Posterior cingulate gyrus (tissue), 11 donors: ENCODE results near the gene LIG3.
A peak's percentile ranks its signal among the peaks of the same experiment; 100 is the strongest.
"Not testable (repeated sequence)": the region's sequence is repeated elsewhere in the genome, so short reads cannot be mapped to it uniquely, and the experiment has no call there.

Experiments
- DNase-seq, 10 donors: peaks; one replicate each; pipeline versions ENCODE4 v3.0.0 to v3.0.0-alpha.2; 2020 to 2021; ENCODE audit warnings: mixed read lengths in 3 of 10
- intact Hi-C: fragments of 100-400 bp; cut with DNase I; formaldehyde crosslinking; loops from one replicate; pipeline ENCODE4 v1.15.1; 2023

LIG3 gene

DNA sequence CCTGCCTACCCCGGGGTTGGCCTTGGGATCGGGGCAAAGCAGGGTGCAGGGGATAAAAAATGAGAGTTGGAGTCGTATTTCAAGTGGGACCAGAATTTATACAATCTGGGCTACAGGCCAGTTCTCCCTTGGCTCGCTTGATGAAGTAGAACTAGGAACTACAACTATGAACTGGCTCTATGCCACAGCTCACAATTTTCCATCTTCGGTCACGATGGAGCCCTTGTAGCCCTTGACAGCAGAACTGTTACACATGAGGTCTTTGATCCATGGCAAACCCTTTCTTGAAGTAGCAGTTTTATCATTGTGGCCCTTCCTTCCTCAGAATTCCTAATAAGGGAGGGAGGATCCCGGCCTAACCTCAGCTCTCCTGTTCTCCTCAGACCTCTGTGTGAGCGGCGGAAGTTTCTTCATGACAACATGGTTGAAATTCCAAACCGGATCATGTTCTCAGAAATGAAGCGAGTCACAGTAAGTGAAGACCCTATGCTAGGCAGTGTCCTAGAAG is 17.1 kb downstream of the LIG3 start:
- DNase-seq = no peak
- intact Hi-C loops = no loop called here

DNA sequence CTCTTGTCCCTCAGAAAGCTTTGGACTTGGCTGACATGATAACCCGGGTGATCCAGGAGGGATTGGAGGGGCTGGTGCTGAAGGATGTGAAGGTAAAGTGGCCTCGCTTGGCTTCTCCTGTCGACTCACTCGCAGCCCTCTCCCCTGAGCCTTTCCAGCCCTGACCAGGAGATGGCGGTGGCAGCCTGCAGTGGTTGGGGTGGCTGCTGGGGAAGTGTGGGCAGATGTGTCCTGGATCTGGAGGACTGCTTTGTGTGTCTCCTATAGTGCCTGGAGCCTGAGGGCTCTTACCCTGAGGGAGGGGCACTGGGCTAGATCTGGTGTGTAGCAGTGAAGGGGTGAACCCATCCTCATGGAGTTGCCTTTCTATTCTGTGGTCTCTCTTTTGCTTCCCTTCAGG is 17.9 kb downstream of the LIG3 start:
- intact Hi-C loops = loop anchor here (1.0 kb wide), 2 partner anchors 91 to 121 kb away; partner anchors contain the start of gene RAD51D
- DNase-seq = peak; percentile 50 to 97 (median 77)

DNA sequence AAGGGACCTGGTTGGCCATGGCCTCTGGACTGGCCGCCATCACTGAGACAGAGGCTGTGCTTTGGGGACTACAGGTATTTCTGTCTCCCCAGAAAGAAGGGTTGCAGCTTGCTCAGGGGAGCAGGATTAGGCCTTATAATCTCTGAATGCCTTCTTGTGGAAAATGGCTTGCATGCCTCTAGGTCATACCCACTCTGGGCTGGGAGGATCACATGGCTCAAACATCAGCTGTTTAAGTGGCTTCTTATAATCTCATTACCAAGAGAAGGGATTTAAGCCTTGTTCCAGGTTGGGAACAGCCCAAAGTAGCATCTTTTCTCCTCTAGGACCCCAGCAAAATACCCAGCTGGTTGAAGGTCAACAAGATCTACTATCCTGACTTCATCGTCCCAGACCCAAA is 19.1 kb downstream of the LIG3 start:
- no peak for DNase-seq
- intact Hi-C loops = no loop called here

DNA sequence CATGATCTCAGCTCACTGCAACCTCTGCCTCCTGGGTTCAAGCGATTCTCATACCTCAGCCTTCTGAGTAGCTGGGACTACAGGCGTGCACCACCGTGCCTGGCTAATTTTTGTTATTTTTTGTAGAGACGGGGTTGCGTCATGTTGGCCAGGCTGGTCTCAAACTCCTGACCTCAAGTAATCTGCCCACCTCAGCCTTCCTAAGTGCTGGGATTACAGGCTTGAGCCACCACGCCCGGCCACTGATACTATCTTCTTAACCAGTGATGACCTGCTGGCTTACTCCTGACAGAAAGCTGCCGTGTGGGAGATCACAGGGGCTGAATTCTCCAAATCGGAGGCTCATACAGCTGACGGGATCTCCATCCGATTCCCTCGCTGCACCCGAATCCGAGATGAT is 20.7 kb downstream of the LIG3 start:
- intact Hi-C loops, DNase-seq: not testable (repeated sequence)

DNA sequence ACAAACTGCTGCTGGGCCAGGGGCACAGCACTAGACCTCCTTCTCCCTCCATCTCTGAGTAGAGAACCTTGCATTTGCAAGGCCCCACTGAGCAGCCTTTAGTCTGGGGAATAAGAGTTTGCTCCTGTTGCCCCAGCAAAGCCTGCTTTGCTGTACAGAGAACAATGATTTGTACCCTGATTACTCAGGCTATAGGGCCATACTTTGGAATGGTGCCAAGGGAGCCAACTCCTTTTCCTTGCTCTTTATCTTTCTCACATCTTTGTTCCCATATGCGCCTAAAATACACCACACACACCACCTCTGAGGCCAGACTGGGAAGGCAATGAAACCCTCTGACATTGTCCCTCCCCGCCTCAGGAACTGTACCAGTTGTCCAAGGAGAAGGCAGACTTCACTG is 21.2 kb downstream of the LIG3 start:
- intact Hi-C loops = no loop called here
- DNase-seq = no peak

DNA sequence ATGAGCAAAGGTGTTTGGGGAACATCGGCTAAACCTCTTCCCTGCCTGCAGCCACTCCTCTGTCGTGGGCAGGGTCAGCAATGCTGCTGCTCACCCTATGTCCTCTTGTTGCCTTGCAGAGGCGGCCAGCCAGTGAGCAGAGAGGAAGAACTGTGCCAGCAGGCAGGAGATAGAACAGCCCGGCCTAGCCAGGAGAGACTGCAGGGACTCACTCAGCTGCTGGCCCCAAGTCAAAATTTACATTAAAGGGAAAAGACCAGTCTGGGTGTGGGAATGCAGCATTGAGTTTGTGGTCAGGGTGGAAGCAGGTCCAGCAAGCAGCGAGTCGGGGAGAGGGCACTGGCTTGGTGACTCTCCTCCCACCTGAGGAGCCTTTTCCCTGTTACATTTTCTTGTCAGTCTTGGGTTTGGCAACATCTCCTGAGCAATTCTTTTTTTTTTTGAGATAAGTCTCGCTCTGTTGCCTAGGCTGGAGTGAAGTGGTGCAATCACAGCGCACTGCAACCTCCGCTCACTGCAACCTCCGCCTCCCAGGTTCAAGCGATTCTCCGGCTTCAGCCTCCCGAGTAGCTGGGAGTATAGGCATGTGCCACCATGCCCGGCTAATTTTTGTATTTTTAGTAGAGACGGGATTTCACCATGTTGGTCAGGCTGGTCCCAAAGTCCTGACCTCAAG is 22.7 kb downstream of the LIG3 start:
- intact Hi-C loops = no loop called here
- peak in 1 of 10 donors; percentile 29 for DNase-seq

DNA sequence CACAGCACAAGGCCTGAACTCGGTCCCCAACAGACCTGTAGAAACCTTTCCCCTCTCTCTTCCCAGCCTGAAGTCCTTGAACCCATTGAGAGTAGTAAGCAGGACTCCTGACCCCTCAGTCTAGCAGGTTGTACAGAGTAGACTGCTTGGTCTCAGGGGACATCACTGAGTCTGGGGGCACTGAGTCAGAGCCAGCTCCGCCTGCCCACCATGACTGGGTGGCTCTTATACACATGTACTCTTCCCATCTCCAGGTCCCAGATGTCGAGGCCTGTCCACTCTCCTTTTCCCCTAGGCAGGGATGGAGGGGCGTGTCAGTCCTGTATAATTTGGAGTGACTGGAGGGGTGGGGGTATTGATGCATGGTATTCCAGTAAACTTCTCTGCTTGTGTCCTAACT is 23.5 kb downstream of the LIG3 start:
- intact Hi-C loops = no loop called here

DNA sequence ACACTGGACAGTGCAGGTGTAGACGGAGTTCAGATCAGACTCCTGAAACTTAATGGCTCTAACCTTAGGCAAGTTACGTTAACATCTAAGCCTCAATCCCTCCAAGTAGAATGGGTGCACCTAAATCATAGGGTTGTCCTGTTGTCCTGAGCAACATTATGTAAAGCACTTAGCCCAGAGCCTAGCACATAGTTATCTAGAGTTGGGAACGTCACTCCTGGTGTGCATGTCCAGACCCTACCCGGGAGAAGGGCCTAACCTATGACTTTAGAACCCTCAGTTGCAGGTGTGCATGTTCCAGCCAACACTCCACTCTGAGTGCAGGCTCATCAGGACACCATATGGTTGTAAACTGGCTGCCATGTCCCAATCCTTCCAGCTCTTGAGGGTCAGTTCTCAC is 26.0 kb downstream of the LIG3 start:
- intact Hi-C loops = no loop called here
- DNase-seq = no peak

More for the DNA sequence above, 23.5 kb downstream of the LIG3 start:
- no peak for DNase-seq

DNA sequence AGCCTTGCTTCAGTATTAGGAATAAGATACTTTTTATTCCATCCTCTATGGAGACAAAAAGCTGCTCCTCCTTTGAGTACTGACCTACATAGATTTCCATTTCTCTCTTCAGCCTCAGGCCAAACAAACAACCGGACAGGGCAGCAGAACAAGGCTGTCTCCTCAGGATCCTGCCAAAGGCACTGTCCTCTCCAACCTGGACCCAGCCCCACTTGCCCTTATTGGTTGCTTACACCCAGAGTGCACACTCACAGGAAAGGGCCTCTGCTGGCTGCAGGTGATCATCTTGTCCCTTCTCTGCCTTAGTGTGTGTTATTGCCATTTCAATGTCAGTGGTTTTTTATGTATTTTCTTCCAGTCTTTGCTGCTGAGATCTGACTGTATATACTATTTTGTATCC is 26.6 kb downstream of the LIG3 start:
- DNase-seq = no peak

DNA sequence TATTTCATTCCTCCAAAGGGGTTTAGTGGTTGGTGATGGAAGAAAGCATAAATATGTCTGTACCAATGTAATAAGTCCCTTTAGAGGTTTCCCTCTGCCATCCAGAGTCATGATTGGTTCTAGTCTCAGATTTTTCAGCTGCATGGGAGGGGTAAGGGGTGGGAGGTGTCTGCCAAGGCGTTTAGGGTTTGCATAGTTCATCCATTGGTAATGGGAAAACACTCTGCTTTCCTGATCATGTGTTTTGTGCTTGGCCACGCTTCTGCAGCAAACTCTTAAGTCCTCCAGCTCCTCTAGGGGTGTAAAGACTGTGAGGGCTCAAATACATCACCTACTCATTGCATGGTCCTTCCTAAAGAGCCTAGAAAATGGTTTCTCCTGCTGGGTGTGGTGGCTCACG is 29.8 kb downstream of the LIG3 start:
- intact Hi-C loops = no loop called here

More for the DNA sequence above, 26.6 kb downstream of the LIG3 start:
- intact Hi-C loops = no loop called here

DNA sequence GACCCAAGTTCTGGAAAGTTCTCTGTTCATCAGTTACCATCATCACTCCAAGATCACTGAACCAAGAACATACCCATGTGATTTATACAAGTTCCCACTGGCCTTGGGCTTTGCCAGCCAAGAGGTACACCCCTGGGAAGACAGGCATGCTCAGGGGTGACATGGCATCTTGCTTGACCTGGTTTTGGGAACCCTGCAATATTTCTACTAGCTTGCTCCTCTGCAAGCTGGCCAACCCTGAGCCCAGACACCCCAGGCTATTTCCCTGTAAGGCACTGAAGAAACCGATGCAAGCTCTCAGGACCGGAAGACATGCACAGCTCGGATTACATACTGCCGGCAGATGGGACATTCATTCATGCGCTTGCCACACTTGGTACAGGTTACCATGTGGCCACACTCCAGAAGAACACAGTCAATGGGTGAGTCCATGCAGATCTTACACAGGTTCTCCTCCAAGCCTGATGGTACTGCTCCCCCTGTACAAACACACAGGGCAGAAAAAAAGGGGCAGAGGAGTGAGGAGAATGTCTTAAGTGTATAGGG is 31.4 kb downstream of the LIG3 start:
- intact Hi-C loops = loop anchor here (2.0 kb wide), 1 partner anchor 45 kb away; no protein-coding TSS in a partner anchor
- no peak for DNase-seq

More for the DNA sequence above, 29.8 kb downstream of the LIG3 start:
- DNase-seq = no peak

DNA sequence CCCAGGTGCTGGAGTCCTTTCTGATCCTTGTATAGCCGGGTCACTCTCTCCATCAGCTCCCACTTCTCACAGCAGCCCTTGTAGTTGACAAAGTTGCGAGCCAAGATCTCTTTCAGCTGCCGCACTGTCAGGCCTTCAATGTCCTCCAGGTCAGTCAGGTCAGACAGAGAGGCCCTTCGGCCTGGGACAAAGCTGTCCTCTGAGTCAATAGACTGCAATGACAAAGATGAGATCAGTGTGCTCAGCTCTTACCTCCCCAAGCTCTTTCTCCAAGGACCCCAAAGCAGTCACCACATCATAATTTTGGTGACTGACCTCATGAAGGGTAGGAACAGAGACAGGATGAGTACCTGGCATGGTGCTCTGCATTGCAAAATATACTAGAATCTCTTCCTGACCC is 36.1 kb downstream of the LIG3 start:
- no peak for DNase-seq
- intact Hi-C loops = no loop called here

DNA sequence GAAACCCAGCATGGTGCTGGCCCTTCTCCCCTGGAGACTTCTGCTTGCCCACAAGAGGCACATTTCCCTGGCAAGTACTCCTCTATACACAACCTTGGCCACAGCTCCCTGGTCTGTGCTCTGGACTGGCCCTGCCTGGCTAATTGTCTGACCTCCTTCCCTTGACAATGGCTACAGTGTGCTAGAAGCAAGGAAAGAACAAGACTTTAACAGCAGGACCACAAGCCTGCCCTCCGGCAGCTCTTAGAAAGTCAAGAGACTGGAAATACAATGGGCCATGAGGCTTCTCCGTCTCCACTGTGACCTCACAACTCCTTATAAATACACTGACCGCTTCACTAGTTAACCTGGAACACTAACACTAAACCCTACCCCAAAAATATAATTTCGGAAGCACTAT is 36.7 kb downstream of the LIG3 start:
- intact Hi-C loops = no loop called here
- DNase-seq = no peak

DNA sequence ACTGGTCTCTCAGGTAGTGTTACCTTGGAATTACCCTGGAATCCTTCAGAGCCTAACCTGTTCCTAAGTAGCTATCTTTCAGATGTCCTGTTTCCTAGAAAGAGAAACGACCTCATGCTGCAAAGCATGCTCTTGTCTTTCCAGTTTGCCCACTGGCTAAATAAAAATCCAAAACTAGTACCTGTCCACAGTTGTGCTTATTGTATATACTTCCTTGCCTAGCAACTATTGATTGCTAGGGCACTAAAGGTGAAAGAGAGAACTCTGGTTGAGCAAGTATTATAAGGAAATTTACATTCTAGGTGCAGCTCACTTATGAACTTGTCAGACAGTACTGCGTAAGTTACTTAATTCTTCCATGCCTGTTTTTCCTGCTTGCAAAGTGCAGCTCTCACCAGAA is 38.5 kb downstream of the LIG3 start:
- DNase-seq = no peak
- intact Hi-C loops = no loop called here

DNA sequence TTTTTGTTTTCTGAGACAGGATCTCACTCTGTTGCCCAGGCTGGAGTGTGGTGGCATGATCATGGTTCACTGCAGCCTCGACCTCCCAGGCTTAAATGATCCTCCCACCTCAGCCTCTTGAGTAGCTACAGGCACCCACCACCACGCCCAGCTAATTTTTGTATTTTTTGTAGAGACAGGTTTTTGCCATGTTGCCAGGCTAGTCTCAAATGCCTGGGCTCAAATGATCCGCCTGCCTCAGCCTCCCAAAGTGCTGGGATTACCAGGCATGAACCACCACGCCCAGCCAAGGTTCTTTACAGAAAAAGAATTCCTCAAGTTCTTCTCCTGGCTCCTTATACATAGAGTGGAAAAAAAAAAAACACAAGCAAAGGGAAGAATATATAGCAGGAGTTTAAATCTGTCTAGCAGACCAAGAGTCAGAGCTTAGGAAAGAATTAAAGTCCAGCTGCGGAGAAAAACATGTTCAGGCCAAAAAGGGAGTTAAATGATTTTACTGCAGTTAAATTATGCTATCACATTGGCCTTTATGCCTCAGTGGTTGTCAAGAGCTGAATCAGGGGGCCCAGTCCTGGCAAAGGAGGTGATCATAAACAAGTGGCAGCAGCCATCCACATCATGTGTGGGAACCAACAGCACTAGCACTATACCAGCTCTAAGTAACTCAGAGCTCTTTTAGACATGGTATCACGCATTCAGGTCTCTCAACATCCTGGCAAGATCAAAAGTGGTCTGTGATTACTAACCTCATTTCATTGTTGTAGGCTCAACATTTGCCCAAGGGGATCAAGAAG is 39.3 kb downstream of the LIG3 start:
- intact Hi-C loops = no loop called here
- no peak for DNase-seq

DNA sequence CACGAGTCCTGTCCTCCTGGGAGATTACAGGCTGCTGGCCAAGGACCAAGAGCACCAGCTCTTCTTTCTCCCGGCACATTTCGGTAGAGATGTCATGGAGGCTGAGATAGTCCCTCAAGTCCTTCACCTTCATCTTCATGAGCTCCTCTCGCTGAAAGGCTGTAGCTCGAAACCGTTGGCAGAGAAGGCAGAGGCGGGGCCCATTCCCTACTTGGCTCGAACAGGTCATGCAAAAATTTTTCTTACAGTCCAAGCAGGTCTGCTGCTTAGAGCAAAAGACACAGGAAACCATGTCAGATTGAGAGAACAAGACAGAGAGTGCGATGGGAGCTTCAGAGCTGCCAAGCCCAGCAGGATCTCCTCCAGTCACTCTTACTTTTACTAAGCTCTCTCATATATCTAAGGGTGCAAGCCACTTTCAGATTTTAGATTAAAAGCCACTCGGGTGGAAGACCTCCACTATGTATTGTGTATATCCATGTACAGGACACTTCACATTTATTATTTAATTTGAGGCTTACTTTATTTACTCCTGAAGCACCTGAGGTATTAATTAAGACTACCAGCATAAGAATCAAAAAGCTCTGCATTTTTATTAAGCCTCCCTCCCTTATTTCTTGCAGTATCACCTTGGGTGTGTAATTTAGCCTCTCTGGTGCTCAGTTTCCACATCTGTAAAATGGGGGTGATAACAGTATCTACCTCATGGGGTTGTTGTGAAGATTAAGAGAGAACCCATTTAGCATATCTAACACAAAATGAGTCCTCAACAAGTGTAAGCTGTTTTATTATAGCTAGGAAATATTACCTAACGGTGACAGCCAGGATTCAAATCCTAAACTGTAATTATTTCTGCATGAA is 41.4 kb downstream of the LIG3 start:
- intact Hi-C loops = no loop called here

DNA sequence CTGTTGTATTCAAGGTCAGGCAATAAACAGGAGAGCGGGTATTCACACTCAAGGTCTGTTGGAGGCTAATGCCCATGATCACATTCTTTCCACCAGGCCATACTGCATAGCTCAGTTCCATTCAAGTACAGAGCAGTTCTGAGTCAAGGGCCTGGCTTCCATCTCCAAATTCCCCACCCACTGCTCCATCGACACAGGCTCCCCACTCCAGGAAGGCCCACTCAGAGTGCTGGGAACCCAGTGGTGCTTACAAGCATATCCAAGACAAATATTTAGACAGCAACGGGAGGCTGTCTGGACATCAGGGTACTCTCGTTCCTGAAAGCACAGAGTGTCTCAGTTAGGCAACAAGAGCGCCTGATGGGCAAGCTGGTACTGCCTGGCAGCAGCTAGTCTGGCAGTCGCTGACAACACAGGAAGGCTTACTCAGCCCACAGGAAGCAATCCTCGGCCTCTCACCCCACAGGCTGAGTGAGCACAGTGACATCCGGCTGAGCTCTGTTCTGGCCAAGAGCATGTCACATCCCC is 42.3 kb downstream of the LIG3 start:
- intact Hi-C loops = no loop called here

More for the DNA sequence above, 41.4 kb downstream of the LIG3 start:
- DNase-seq = no peak

DNA sequence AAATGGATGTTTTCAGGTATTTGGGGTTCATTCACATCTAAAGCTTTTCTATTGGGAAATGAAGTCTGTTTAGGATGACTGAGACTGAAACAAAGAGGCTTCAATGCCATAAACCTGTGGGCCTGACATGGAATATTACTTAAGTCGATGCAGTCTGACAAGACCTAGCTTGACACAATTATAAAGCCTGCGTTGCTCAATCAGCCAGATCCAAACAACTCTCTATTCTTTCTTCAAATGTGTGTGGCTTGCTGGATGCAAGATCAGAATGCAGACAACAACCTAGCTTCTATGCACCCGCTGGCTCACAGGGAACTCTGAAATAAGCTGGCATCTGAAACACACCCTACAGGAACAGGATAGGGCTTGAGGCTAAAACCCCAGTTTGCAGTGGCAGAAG is 43.2 kb downstream of the LIG3 start:
- intact Hi-C loops = no loop called here
- no peak for DNase-seq

More for the DNA sequence above, 42.3 kb downstream of the LIG3 start:
- DNase-seq = peak; percentile 77 to 98 (median 88)

DNA sequence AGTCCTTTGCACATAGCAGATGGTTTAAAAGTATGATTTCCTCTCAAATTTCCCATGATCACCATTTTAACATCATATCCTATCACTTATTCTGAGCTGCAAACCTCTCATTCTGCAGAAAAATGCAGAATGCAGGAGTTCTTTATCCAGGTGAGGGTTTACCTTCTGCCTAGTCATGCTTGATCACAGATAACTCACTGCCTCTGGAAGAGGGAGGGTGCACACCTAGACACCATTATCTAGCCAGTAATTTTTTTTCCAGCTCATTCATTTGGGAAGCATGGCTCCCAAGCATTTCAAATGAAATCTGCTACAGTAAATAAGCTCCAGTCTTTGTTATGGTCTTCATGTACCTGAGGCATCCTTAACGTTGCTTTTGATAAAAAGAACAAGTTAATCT is 45.2 kb downstream of the LIG3 start:
- intact Hi-C loops = no loop called here
- no peak for DNase-seq

DNA sequence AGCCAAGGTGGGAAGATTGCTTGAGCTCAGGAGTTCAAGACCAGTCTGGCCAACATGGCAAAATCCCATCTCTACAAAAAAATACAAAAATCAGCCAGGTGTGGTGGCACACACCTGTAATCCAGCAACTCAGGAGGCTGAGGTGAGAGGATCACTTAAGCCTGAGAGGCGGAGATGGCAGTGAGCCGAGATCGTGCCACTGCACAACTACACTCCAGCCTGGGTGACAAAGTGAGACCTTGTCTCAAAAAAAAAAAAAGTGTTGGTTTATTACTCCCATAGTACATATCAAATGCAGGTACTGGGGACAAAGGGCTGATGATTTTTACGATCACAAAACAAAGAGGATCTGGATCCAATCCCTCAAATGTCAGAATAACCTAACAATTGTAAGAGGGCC is 47.8 kb downstream of the LIG3 start:
- intact Hi-C loops = not testable (repeated sequence)
- DNase-seq = peak in 1 of 10 donors; percentile 62
